Endothelial cell of umbilical vein (primary cell): ENCODE results near the gene EIF2S2.

Experiments
- EZH2 ChIP-seq: IDR thresholded peaks from 2 replicates; pipeline ENCODE4 v1.6.1; 2012; ENCODE audit warnings: borderline replicate concordance, low read depth, mild to moderate bottlenecking, moderate library complexity, low read length, inconsistent platforms; ENCODE audit not compliant: severe bottlenecking
- GATA2 ChIP-seq: IDR thresholded peaks from 2 replicates; pipeline ENCODE4 v1.7.0; 2011; ENCODE audit warnings: low read depth, mild to moderate bottlenecking, moderate library complexity, mixed read lengths, low read length; ENCODE audit not compliant: insufficient read length, insufficient read depth
- MAX ChIP-seq: IDR thresholded peaks from 2 replicates; pipeline ENCODE4 v1.6.1; 2011; ENCODE audit not compliant: insufficient read depth, insufficient read length
- POLR2A ChIP-seq: IDR thresholded peaks from 2 replicates; pipeline ENCODE4 v1.6.1; 2012; ENCODE audit warnings: low read depth, mild to moderate bottlenecking, control low read depth, low read length
- POLR2AphosphoS5 ChIP-seq: IDR thresholded peaks from 2 replicates; pipeline ENCODE4 v1.6.1; 2012; ENCODE audit warnings: low read depth, mild to moderate bottlenecking, control low read depth, low read length, moderate library complexity; ENCODE audit not compliant: insufficient read depth
- TF ChIP-seq, protein P1 (sequence below), 2 donors: IDR thresholded peaks; 1 replicate in 1 of 2; 2 replicates in 1 of 2; pipeline ENCODE4 v1.5.1; 2011; ENCODE audit warnings: low read length in 2 of 2, mild to moderate bottlenecking in 2 of 2, moderate library complexity in 2 of 2, control low read depth in 1 of 2, inconsistent platforms in 1 of 2, low read depth in 1 of 2; ENCODE audit not compliant: insufficient read depth in 1 of 2; ENCODE audit errors: extremely low read depth in 1 of 2

DNA sequence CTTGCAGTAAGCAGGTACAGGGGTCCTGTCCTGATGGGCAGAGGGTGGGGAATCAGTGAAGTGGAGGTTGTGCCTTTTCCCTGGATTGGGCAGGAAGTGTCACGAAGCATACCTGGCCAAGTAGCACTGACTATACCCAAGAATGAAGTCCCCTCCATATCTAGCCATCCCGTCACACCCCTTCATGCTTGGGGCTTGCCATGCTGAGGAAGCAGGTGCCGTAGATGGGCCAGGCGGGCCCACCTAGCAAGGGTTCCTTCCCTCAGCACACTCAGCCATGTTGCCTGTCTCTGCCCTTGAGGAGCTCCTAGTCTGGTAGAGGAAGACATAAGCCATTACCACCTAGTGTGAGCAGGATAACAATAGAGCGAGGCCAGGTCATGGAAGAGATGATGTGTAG, 33.5 kb downstream of the EIF2S2 start:
- no peak for TF ChIP-seq MAX
- TF ChIP-seq, protein P1, sequence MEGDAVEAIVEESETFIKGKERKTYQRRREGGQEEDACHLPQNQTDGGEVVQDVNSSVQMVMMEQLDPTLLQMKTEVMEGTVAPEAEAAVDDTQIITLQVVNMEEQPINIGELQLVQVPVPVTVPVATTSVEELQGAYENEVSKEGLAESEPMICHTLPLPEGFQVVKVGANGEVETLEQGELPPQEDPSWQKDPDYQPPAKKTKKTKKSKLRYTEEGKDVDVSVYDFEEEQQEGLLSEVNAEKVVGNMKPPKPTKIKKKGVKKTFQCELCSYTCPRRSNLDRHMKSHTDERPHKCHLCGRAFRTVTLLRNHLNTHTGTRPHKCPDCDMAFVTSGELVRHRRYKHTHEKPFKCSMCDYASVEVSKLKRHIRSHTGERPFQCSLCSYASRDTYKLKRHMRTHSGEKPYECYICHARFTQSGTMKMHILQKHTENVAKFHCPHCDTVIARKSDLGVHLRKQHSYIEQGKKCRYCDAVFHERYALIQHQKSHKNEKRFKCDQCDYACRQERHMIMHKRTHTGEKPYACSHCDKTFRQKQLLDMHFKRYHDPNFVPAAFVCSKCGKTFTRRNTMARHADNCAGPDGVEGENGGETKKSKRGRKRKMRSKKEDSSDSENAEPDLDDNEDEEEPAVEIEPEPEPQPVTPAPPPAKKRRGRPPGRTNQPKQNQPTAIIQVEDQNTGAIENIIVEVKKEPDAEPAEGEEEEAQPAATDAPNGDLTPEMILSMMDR (IDR thresholded peaks at IDR 0.05; ENCODE audit: extremely low read depth in 1 of 2, insufficient read depth in 1 of 2, low read depth in 1 of 2, low read length in 2 of 2) = no peak
- TF ChIP-seq POLR2A = no peak
- no peak for TF ChIP-seq EZH2
- TF ChIP-seq POLR2AphosphoS5 = no peak
- TF ChIP-seq GATA2 = no peak
